Measurements from ENCODE around the gene PIGU. TPM values are rescaled to one million over a fixed set of nuclear protein-coding genes. Genes with fewer than 3 reads are reported as not detected.

PIGU gene
- total RNA-seq, 8 experiments from 2014 or later = 13.4 to 30.9 (median 26.7) TPM

DNA sequence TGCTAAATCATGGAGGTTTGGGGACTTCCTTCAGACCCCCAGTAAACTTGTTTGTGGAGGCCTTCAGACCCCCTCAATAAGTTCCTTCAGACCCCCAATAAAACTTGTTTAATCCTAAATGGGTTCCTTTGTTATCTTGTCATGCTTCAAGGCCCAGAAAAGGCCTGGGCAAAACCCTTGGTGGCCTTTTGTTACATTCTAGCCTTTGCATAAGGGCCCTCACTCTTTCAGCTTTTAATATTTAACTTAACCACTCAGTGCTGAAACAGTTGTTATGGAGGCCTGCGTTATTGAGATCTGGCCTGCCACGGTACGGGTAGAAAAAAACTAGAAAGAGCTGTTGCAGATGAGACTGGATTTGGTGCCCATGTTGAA lies 165.0 kb downstream of the PIGU start:
- no peak overlapping the region for H3K27ac ChIP-seq
- in situ Hi-C loops (cut with MboI; ENCODE audit: low pct_unique_long_range_greater_than_20kb in 2 of 9, low sequenced_read_pairs in 9 of 9, unreplicated experiment in 9 of 9) = no loop called here
- 0 to 100% (median 18%) methylated on average over 2 to 3 of the region's 3 CpGs; no CpG with 5 or more reads in 4 of the 10 experiments for WGBS, 10 experiments
- ATAC-seq (replicated peaks in 6 of 8) = no peak
- H3K4me3 ChIP-seq = no peak overlapping the region
- peaks cover 3 to 18% of the 10 kb centered on the region in 2 donors for H3K4me1 ChIP-seq (replicated peaks in 1 of 2)

DNA sequence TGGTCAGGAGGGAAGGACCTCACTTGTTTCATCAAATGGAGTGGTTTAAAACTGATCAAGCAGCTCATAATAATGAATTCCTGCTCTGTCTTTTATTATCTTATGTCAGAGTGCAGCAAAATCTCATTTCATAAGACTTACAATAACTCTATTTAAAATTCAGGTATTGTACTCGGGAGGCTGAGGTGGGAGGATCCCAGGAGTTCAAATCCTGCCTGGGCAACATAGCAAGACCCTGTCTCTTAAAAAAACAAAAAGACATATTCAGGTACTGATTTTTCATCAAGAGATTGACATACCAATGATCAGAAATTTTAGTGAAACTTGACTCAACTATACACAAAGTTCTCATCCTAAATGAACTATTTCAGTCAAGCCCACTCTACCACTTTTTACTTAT lies 166.3 kb downstream of the PIGU start:
- 60 to 100% (median 100%) methylated on average over 1 of the region's 1 CpG; no CpG with 5 or more reads in 4 of the 10 experiments for WGBS, 10 experiments
- Histone ChIP-seq H3K27ac (no peak overlapping the region), H3K4me1 (replicated peaks in 1 of 2) (peaks cover 3 to 25% of the 10 kb centered on the region in 2 donors), H3K4me3 (no peak overlapping the region)
- ATAC-seq (replicated peaks in 6 of 8) = no peak
- in situ Hi-C loops (cut with MboI; ENCODE audit: low pct_unique_long_range_greater_than_20kb in 2 of 9, low sequenced_read_pairs in 9 of 9, unreplicated experiment in 9 of 9) = no loop called here

Other genes with a start within 250 kb of the PIGU start
- 100 to 1,000 TPM; 118 to 317 (median 185) TPM for gene DYNLRB1, start 160.7 kb downstream of the PIGU start, total RNA-seq
- 10 to 100 TPM; 14.5 to 80.4 (median 41.6) TPM for gene MAP1LC3A, start 118.4 kb downstream of the PIGU start, total RNA-seq
- 10 to 100 TPM in 5 of 8 experiments, 1 to 10 TPM in 3; 3.7 to 15.3 (median 11.0) TPM for gene TP53INP2, start 27.3 kb upstream of the PIGU start, total RNA-seq
- gene NCOA6, start 148.6 kb upstream of the PIGU start, total RNA-seq = 10 to 100 TPM in 7 of 8 experiments, 1 to 10 TPM in 1; 6.6 to 25.6 (median 19.2) TPM
- gene GGT7, start 195.8 kb upstream of the PIGU start, total RNA-seq = 10 to 100 TPM in 7 of 8 experiments, 1 to 10 TPM in 1; 8.3 to 29.5 (median 23.2) TPM
- 10 to 100 TPM; 12.3 to 30.9 (median 15.9) TPM for gene ACSS2, start 199.5 kb upstream of the PIGU start, total RNA-seq

Data from motor neuron (in vitro differentiated cells).